K562 treated with DMSO at 1 percent for 48 hours (cell line): Measurements from ENCODE around the gene GASK1B. TPM values are rescaled to one million over a fixed set of nuclear protein-coding genes. Genes with fewer than 3 reads are reported as not detected.

Experiments used
- total RNA-seq: library from RNA; unstranded; fragments of 300-600 nt; gene quantifications from 2 replicates; pipeline ENCODE4 v1.2.3, GENCODE V29; 2022; ENCODE audit warnings: low replicate concordance; ENCODE audit errors: extremely low read depth

Gene GASK1B
- total RNA-seq, result not detected in 2 replicates

GRCh38 chr4:158172261-158173258 is at the start of gene GASK1B:
Gene GASK1B (minus strand): TSS chr4:158173025. CDS start chr4:158171375, 1,650 bp downstream.

GRCh38 chr4:158209825-158210807 is 37.3 kb upstream of the GASK1B start, which contains the start of gene TMEM144:
Gene TMEM144 (plus strand): TSS chr4:158210486. CDS start chr4:158212668, 2,182 bp downstream.

Other genes starting within 250 kb of the GASK1B start
- gene TMEM144, start 37.5 kb upstream of the GASK1B start, total RNA-seq, result not detected in 2 replicates